Prostate gland (tissue), 2 donors: ENCODE data around the gene MGLL.

ENCODE experiments used
- POLR2AphosphoS5 ChIP-seq: sonication (generic); formaldehyde crosslinking; IDR thresholded peaks from one replicate; pipeline ENCODE4 v1.6.1; 2017; ENCODE audit warnings: antibody characterized with exemption
- TF ChIP-seq, protein P1 (sequence below), 4 experiments: fragments of 200-600 bp in 2 of 4; fragments of 450-650 bp in 2 of 4; sonication (generic) in 2 of 4; IDR thresholded peaks; 1 replicate in 3 of 4; 2 replicates in 1 of 4; pipeline ENCODE4 v1.5.1; 2016 to 2019; ENCODE audit warnings: antibody characterized with exemption in 4 of 4, mild to moderate bottlenecking in 2 of 4, moderate library complexity in 2 of 4

DNA sequence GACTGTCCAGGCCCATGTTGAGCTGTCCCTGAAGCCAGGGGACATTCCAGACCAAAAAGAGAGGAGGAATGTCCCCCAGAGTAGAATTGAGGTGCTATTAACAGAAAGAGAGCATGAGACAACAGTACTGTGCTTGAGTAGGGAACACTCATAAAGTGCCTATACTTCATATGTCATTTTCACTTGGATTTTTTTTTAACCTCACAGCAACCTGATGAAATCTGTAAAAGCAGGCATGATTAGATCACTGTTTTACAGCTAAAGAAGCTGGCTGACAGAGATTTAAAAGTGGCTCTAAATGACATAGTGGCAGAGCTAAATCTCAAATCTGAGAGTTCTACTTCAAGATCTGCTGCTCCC lies 174.5 kb downstream of the MGLL start:
- TF ChIP-seq POLR2AphosphoS5, result no peak
- TF ChIP-seq, protein P1, sequence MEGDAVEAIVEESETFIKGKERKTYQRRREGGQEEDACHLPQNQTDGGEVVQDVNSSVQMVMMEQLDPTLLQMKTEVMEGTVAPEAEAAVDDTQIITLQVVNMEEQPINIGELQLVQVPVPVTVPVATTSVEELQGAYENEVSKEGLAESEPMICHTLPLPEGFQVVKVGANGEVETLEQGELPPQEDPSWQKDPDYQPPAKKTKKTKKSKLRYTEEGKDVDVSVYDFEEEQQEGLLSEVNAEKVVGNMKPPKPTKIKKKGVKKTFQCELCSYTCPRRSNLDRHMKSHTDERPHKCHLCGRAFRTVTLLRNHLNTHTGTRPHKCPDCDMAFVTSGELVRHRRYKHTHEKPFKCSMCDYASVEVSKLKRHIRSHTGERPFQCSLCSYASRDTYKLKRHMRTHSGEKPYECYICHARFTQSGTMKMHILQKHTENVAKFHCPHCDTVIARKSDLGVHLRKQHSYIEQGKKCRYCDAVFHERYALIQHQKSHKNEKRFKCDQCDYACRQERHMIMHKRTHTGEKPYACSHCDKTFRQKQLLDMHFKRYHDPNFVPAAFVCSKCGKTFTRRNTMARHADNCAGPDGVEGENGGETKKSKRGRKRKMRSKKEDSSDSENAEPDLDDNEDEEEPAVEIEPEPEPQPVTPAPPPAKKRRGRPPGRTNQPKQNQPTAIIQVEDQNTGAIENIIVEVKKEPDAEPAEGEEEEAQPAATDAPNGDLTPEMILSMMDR (IDR thresholded peaks at IDR 0.05), result no peak
